ENCODE results near the gene PEDS1. TPM values are rescaled to one million over a fixed set of nuclear protein-coding genes. Genes with fewer than 3 reads are reported as not detected.
A peak's percentile ranks its signal among the peaks of the same experiment; 100 is the strongest.

Gene PEDS1
- total and polyA plus RNA-seq, 2 of the 13 experiments (the other 11 are each of a cell fraction or from before 2014, with no cell fraction given) = 30.5 to 93.9 TPM

GRCh38 chr20:50186151-50186885 lies 32.8 kb upstream of the PEDS1 start (continued):
- TF ChIP-seq ZHX2 (IDR thresholded peaks at IDR 0.05; ENCODE audit: low read depth) (no peak; the same call in 1 of the 2 replicates), ZHX2 (CRISPR knock-in tag; IDR thresholded peaks at IDR 0.05; ENCODE audit: borderline replicate concordance) (0 out of 2 replicates have a peak, but pooled peaks have one; percentile 36), ZNF737 (CRISPR knock-in tag; IDR thresholded peaks at IDR 0.05; ENCODE audit: borderline replicate concordance) (no peak), ZNF563 (CRISPR knock-in tag; IDR thresholded peaks at IDR 0.05) (no peak), IRF2 (CRISPR knock-in tag; IDR thresholded peaks at IDR 0.05) (peak; percentile 78), ZNF614 (CRISPR knock-in tag; IDR thresholded peaks at IDR 0.05; ENCODE audit: borderline replicate concordance) (peak; percentile 70; the same call in 1 of the 2 replicates), ZNF253 (CRISPR knock-in tag; IDR thresholded peaks at IDR 0.05; ENCODE audit: borderline replicate concordance) (no peak; the same call in 1 of the 2 replicates), ZNF850 (CRISPR knock-in tag; conservative IDR thresholded peaks at IDR 0.05) (0 out of 2 replicates have a peak, but pooled peaks have one; percentile 21), RNF219 (CRISPR knock-in tag; IDR thresholded peaks at IDR 0.05) (no peak), NFATC3 (CRISPR knock-in tag; IDR thresholded peaks at IDR 0.05) (0 out of 2 replicates have a peak, but pooled peaks have one; percentile 26), ZNF501 (CRISPR knock-in tag; IDR thresholded peaks at IDR 0.05) (0 out of 2 replicates have a peak, but pooled peaks have one; percentile 28), CCDC6 (CRISPR knock-in tag; IDR thresholded peaks at IDR 0.05) (0 out of 2 replicates have a peak, but pooled peaks have one; percentile 29), ISL2 (CRISPR knock-in tag; IDR thresholded peaks at IDR 0.05) (peak; percentile 38; the same call in 1 of the 2 replicates), ADNP (CRISPR knock-in tag; IDR thresholded peaks at IDR 0.05) (no peak), USF2 (IDR thresholded peaks at IDR 0.05; ENCODE audit: low read depth, low read length) (no peak), USF2 (CRISPR knock-in tag; IDR thresholded peaks at IDR 0.05; ENCODE audit: borderline replicate concordance) (no peak)

Data from HepG2 (cell line).